ENCODE data around the gene NDUFB2.
"Not testable (repeated sequence)": the region's sequence is repeated elsewhere in the genome, so short reads cannot be mapped to it uniquely, and the experiment has no call there.

The NDUFB2 gene

GRCh38 chr7:140707132-140707531 lies 10.6 kb downstream of the NDUFB2 start:
- H3K4me1 ChIP-seq (ENCODE audit: control insufficient read depth in 2 of 2, insufficient read depth in 1 of 2, low read depth in 1 of 2, low read length in 2 of 2) = no peaks in the 10 kb centered on the region
- no peak overlapping the region for H3K4me3 ChIP-seq (ENCODE audit: low read length in 2 of 2)
- H3K27ac ChIP-seq (replicated peaks; ENCODE audit: low read length) = no peak overlapping the region
- no peak overlapping the region for H2BK120ac ChIP-seq (ENCODE audit: low read depth, low read length)
- WGBS, 2 donors (ENCODE audit: extremely low coverage in 2 of 2, insufficient read length in 2 of 2, insufficient replicate concordance in 1 of 2) = no CpG with 5 or more reads among the region's 5 CpGs
- H2BK5ac ChIP-seq (ENCODE audit: low read length) = no peak overlapping the region
- no peak overlapping the region for H2AK5ac ChIP-seq (ENCODE audit: low read depth, low read length)
- H4K91ac ChIP-seq (ENCODE audit: low read depth, low read length, poor library complexity) = no peak overlapping the region
- no peak overlapping the region for H3K4me2 ChIP-seq (ENCODE audit: insufficient read depth, low read length, poor library complexity, severe bottlenecking)
- H3K79me1 ChIP-seq (ENCODE audit: low read depth, low read length) = no peaks in the 10 kb centered on the region
- no peak for DNase-seq (ENCODE audit: low spot score)
- H4K8ac ChIP-seq (ENCODE audit: low read depth, low read length) = no peak overlapping the region
- H3K9ac ChIP-seq (ENCODE audit: low read depth, low read length, poor library complexity) = no peak overlapping the region
- H2BK12ac ChIP-seq (ENCODE audit: low read length) = no peak overlapping the region
- no peak overlapping the region for H2BK15ac ChIP-seq (ENCODE audit: low read length)
- H3K23ac ChIP-seq (ENCODE audit: low read depth, low read length, poor library complexity) = peak overlapping the region; percentile 80
- H3K14ac ChIP-seq (ENCODE audit: low read length) = no peak overlapping the region
- H2AFZ ChIP-seq (ENCODE audit: low read length) = no peak overlapping the region
- peaks cover 14 to 44% of the 10 kb centered on the region in 2 donors for H3K36me3 ChIP-seq (replicated peaks in 1 of 2; ENCODE audit: control insufficient read depth in 2 of 2, insufficient read depth in 2 of 2, low read length in 2 of 2)
- H3K4ac ChIP-seq (ENCODE audit: low read length) = no peak overlapping the region
- H3K9me3 ChIP-seq (replicated peaks in 1 of 2; ENCODE audit: control insufficient read depth in 2 of 2, insufficient read depth in 1 of 2, low read depth in 1 of 2, low read length in 2 of 2) = peaks cover 0 to 6% of the 10 kb centered on the region in 2 donors
- H3K18ac ChIP-seq (ENCODE audit: low read length) = no peak overlapping the region
- no peaks in the 10 kb centered on the region for H3K27me3 ChIP-seq (ENCODE audit: control insufficient read depth in 3 of 3, insufficient read depth in 3 of 3, low read depth in 1 of 3, low read length in 3 of 3)

GRCh38 chr7:140708764-140709163 lies 12.3 kb downstream of the NDUFB2 start:
- not testable (repeated sequence) for H3K4me3 ChIP-seq (ENCODE audit: low read length in 2 of 2); H3K14ac ChIP-seq (ENCODE audit: low read length); H3K27me3 ChIP-seq (ENCODE audit: control insufficient read depth in 3 of 3, insufficient read depth in 3 of 3, low read depth in 1 of 3, low read length in 3 of 3); H4K91ac ChIP-seq (ENCODE audit: low read depth, low read length, poor library complexity); H3K4me1 ChIP-seq (ENCODE audit: control insufficient read depth in 2 of 2, insufficient read depth in 1 of 2, low read depth in 1 of 2, low read length in 2 of 2); H3K9ac ChIP-seq (ENCODE audit: low read depth, low read length, poor library complexity); H2BK12ac ChIP-seq (ENCODE audit: low read length); H3K79me1 ChIP-seq (ENCODE audit: low read depth, low read length); H3K4ac ChIP-seq (ENCODE audit: low read length); H3K9me3 ChIP-seq (replicated peaks in 1 of 2; ENCODE audit: control insufficient read depth in 2 of 2, insufficient read depth in 1 of 2, low read depth in 1 of 2, low read length in 2 of 2); H3K27ac ChIP-seq (replicated peaks; ENCODE audit: low read length); H2BK5ac ChIP-seq (ENCODE audit: low read length); DNase-seq (ENCODE audit: low spot score); H3K18ac ChIP-seq (ENCODE audit: low read length); H2BK120ac ChIP-seq (ENCODE audit: low read depth, low read length); H2AFZ ChIP-seq (ENCODE audit: low read length); H3K23ac ChIP-seq (ENCODE audit: low read depth, low read length, poor library complexity); H4K8ac ChIP-seq (ENCODE audit: low read depth, low read length); H3K4me2 ChIP-seq (ENCODE audit: insufficient read depth, low read length, poor library complexity, severe bottlenecking); H2BK15ac ChIP-seq (ENCODE audit: low read length); H2AK5ac ChIP-seq (ENCODE audit: low read depth, low read length)
- peaks cover 11 to 32% of the 10 kb centered on the region in 2 donors for H3K36me3 ChIP-seq (replicated peaks in 1 of 2; ENCODE audit: control insufficient read depth in 2 of 2, insufficient read depth in 2 of 2, low read length in 2 of 2)
- WGBS, 2 donors (ENCODE audit: extremely low coverage in 2 of 2, insufficient read length in 2 of 2, insufficient replicate concordance in 1 of 2) = no CpG with 5 or more reads among the region's 4 CpGs

GRCh38 chr7:140712392-140712791 lies 15.9 kb downstream of the NDUFB2 start:
- H2BK120ac ChIP-seq (ENCODE audit: low read depth, low read length); H2BK5ac ChIP-seq (ENCODE audit: low read length); H3K27me3 ChIP-seq (ENCODE audit: control insufficient read depth in 3 of 3, insufficient read depth in 3 of 3, low read depth in 1 of 3, low read length in 3 of 3); H2AK5ac ChIP-seq (ENCODE audit: low read depth, low read length); H3K14ac ChIP-seq (ENCODE audit: low read length); H2BK12ac ChIP-seq (ENCODE audit: low read length); H3K4me1 ChIP-seq (ENCODE audit: control insufficient read depth in 2 of 2, insufficient read depth in 1 of 2, low read depth in 1 of 2, low read length in 2 of 2); H3K18ac ChIP-seq (ENCODE audit: low read length); H3K79me1 ChIP-seq (ENCODE audit: low read depth, low read length); H2AFZ ChIP-seq (ENCODE audit: low read length); H2BK15ac ChIP-seq (ENCODE audit: low read length); H3K27ac ChIP-seq (replicated peaks; ENCODE audit: low read length); H4K91ac ChIP-seq (ENCODE audit: low read depth, low read length, poor library complexity); H3K4me2 ChIP-seq (ENCODE audit: insufficient read depth, low read length, poor library complexity, severe bottlenecking); H3K9ac ChIP-seq (ENCODE audit: low read depth, low read length, poor library complexity); H3K23ac ChIP-seq (ENCODE audit: low read depth, low read length, poor library complexity); DNase-seq (ENCODE audit: low spot score); H3K4ac ChIP-seq (ENCODE audit: low read length); H3K36me3 ChIP-seq (replicated peaks in 1 of 2; ENCODE audit: control insufficient read depth in 2 of 2, insufficient read depth in 2 of 2, low read length in 2 of 2); H4K8ac ChIP-seq (ENCODE audit: low read depth, low read length); H3K4me3 ChIP-seq (ENCODE audit: low read length in 2 of 2): not testable (repeated sequence)
- H3K9me3 ChIP-seq (replicated peaks in 1 of 2; ENCODE audit: control insufficient read depth in 2 of 2, insufficient read depth in 1 of 2, low read depth in 1 of 2, low read length in 2 of 2) = peaks cover 8 to 10% of the 10 kb centered on the region in 2 donors

GRCh38 chr7:140714331-140715040 lies 18.0 kb downstream of the NDUFB2 start:
- H3K4me2 ChIP-seq (ENCODE audit: insufficient read depth, low read length, poor library complexity, severe bottlenecking) = no peak overlapping the region
- DNase-seq (ENCODE audit: low spot score) = no peak
- no peak overlapping the region for H2BK120ac ChIP-seq (ENCODE audit: low read depth, low read length)
- H3K23ac ChIP-seq (ENCODE audit: low read depth, low read length, poor library complexity) = no peak overlapping the region
- no peak overlapping the region for H2BK15ac ChIP-seq (ENCODE audit: low read length)
- H3K4ac ChIP-seq (ENCODE audit: low read length) = no peak overlapping the region
- H3K4me1 ChIP-seq (ENCODE audit: control insufficient read depth in 2 of 2, insufficient read depth in 1 of 2, low read depth in 1 of 2, low read length in 2 of 2) = no peaks in the 10 kb centered on the region
- H2BK5ac ChIP-seq (ENCODE audit: low read length) = no peak overlapping the region
- peaks cover 4 to 7% of the 10 kb centered on the region in 2 donors for H3K36me3 ChIP-seq (replicated peaks in 1 of 2; ENCODE audit: control insufficient read depth in 2 of 2, insufficient read depth in 2 of 2, low read length in 2 of 2)
- no peak overlapping the region for H2AFZ ChIP-seq (ENCODE audit: low read length)
- no peak overlapping the region for H2AK5ac ChIP-seq (ENCODE audit: low read depth, low read length)
- H3K18ac ChIP-seq (ENCODE audit: low read length) = no peak overlapping the region
- H3K4me3 ChIP-seq (ENCODE audit: low read length in 2 of 2) = no peak overlapping the region
- peaks cover 8 to 10% of the 10 kb centered on the region in 2 donors for H3K9me3 ChIP-seq (replicated peaks in 1 of 2; ENCODE audit: control insufficient read depth in 2 of 2, insufficient read depth in 1 of 2, low read depth in 1 of 2, low read length in 2 of 2)
- no peak overlapping the region for H4K8ac ChIP-seq (ENCODE audit: low read depth, low read length)
- H3K14ac ChIP-seq (ENCODE audit: low read length) = no peak overlapping the region
- no peak overlapping the region for H3K27ac ChIP-seq (replicated peaks; ENCODE audit: low read length)
- H3K27me3 ChIP-seq (ENCODE audit: control insufficient read depth in 3 of 3, insufficient read depth in 3 of 3, low read depth in 1 of 3, low read length in 3 of 3) = no peaks in the 10 kb centered on the region
- H4K91ac ChIP-seq (ENCODE audit: low read depth, low read length, poor library complexity) = no peak overlapping the region
- H3K79me1 ChIP-seq (ENCODE audit: low read depth, low read length) = no peaks in the 10 kb centered on the region
- WGBS, 2 donors (ENCODE audit: extremely low coverage in 2 of 2, insufficient read length in 2 of 2, insufficient replicate concordance in 1 of 2) = no CpG with 5 or more reads among the region's 10 CpGs
- no peak overlapping the region for H2BK12ac ChIP-seq (ENCODE audit: low read length)
- no peak overlapping the region for H3K9ac ChIP-seq (ENCODE audit: low read depth, low read length, poor library complexity)
